Activated naive CD4-positive, alpha-beta T cell treated with anti-CD3 and anti-CD28 coated beads for 36 hours (primary cell): Measurements from ENCODE around the gene CERK. TPM values are rescaled to one million over a fixed set of nuclear protein-coding genes. Genes with fewer than 3 reads are reported as not detected.
A peak's percentile ranks its signal among the peaks of the same experiment; 100 is the strongest.

Experiments used
- CTCF ChIA-PET: fragments of 350-600 bp; sonication (Branson Sonifier 250); formaldehyde crosslinking; loops from one replicate; lab custom pipeline; 2021; ENCODE audit warnings: antibody characterized with exemption; lab: Charles Lee
- DNase-seq: peaks from one replicate; pipeline ENCODE4 v3.0.0-alpha.2; 2020
- H3K27ac Mint-ChIP-seq: one replicate; pipeline ENCODE4 v1.8.0; 2021; ENCODE audit warnings: mild to moderate bottlenecking, mixed read lengths
- H3K27me3 Mint-ChIP-seq: one replicate; pipeline ENCODE4 v1.8.0; 2021; ENCODE audit warnings: low read depth, mixed read lengths
- H3K36me3 Mint-ChIP-seq: one replicate; pipeline ENCODE4 v1.8.0; 2021; ENCODE audit warnings: low read depth, mixed read lengths
- H3K4me1 Mint-ChIP-seq: one replicate; pipeline ENCODE4 v1.8.0; 2021; ENCODE audit warnings: low read depth, mixed read lengths
- H3K4me3 Mint-ChIP-seq: one replicate; pipeline ENCODE4 v1.8.0; 2021; ENCODE audit warnings: mild to moderate bottlenecking, moderate library complexity, mixed read lengths
- H3K9me3 Mint-ChIP-seq: one replicate; pipeline ENCODE4 v1.8.0; 2021; ENCODE audit warnings: mixed read lengths
- intact Hi-C: fragments of 100-400 bp; cut with micrococcal nuclease; formaldehyde crosslinking; loops from one replicate; pipeline ENCODE4 v1.15.1; 2023
- total RNA-seq, 2 experiments: library from RNA; stranded (reverse); gene quantifications; one replicate each; pipeline ENCODE4 v1.2.3, GENCODE V29; 2021

Gene CERK
- total RNA-seq, 2 experiments from 2014 or later: 32.6 to 34.9 TPM

DNA sequence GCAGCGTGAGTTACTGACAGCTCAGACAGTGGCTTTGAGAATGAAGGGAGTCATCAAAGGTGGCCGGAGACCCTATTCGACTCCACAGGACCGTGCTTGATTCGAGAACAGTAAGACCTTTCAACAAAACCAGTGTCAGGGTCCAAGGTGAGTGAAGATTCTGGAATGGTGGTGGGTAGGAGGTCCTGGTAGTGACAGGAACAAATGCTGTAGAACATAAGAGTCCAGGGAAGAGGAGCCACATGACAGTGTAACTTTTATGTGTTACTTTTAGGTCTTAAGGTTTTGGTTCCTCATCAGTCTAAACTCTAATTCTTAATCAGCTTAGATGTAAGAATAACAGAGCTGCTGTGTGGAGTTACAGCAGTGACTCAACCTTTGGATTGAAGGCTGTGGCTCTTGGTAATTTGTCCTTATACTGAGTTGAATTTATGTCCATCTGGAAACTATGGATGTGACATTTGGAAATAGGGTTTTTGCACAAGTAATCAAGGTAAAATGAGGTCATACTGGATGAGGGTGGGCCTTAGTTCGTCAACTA, 26.2 kb upstream of the CERK start:
- H3K4me3 Mint-ChIP-seq: peak overlapping the region; percentile 99
- intact Hi-C loops: loop anchor here (1.0 kb wide), 1 partner anchor 13 kb away; no protein-coding TSS in a partner anchor
- DNase-seq: no peak
- peaks cover 12% of the 10 kb centered on the region for H3K36me3 Mint-ChIP-seq
- H3K9me3 Mint-ChIP-seq: no peaks in the 10 kb centered on the region
- H3K4me1 Mint-ChIP-seq: peaks cover 53% of the 10 kb centered on the region
- H3K27me3 Mint-ChIP-seq: no peaks in the 10 kb centered on the region
- no peak overlapping the region for H3K27ac Mint-ChIP-seq
- CTCF ChIA-PET: interaction anchor here (10.8 kb wide), 1 partner anchor 38 kb away, joined by 214 read pairs; no protein-coding TSS in a partner anchor

DNA sequence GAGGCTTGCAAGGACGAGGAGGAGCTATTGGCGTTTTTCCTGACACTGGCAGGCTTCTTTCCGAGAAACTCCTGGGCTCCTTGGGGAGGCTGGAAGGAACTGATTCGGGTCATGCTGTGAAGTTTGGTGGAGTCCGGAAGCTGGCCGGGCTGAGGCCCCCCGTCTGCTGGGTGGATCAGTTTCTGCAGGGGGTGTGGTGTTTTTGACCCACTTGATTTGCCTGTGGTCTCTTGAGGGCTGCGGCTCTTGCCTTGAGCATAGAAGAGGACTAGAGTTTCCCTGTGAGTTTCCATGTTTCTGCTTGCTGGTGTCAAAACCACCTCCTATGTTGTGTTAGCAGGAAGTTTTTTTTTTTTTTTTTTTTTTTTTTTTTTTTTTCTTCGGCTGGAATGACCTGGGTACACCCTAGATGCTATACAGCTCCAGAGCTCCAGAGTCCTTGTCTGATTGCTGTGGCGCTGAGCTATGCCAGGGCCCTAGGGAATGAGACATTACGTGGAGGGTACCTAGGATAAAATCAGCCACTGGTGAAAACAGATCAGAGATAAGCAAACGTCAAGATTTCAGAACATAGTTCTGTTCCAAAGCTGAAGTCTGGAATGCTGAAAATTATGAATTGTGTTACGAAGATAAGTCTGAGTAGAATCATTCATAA, 25.1 kb upstream of the CERK start:
- no peaks in the 10 kb centered on the region for H3K9me3 Mint-ChIP-seq
- CTCF ChIA-PET: interaction anchor here (0.6 to 10.8 kb wide), 6 partner anchors 10 to 236 kb away, joined by 3 to 214 read pairs (median 4); partner anchors contain the start of gene CERK
- no peaks in the 10 kb centered on the region for H3K27me3 Mint-ChIP-seq
- intact Hi-C loops: no loop called here
- H3K36me3 Mint-ChIP-seq: peaks cover 16% of the 10 kb centered on the region
- peaks cover 59% of the 10 kb centered on the region for H3K4me1 Mint-ChIP-seq
- peak overlapping the region; percentile 98 for H3K27ac Mint-ChIP-seq
- no peak for DNase-seq
- peak overlapping the region; percentile 99 for H3K4me3 Mint-ChIP-seq

GRCh38 chr22:46762238-46763050, 24.4 kb upstream of the CERK start, which contains the start of gene TBC1D22A:
TBC1D22A (plus strand) TSS chr22:46762650; CDS start chr22:46762787, 137 bp downstream.
- peak; percentile 97 for DNase-seq
- Mint-ChIP-seq H3K9me3 (no peaks in the 10 kb centered on the region), H3K27me3 (no peaks in the 10 kb centered on the region), H3K27ac (peak within 1 kb of the TSS; percentile 98), H3K4me3 (peak within 1 kb of the TSS; percentile 99), H3K36me3 (peaks cover 15% of the 10 kb centered on the region), H3K4me1 (peaks cover 53% of the 10 kb centered on the region)
- intact Hi-C loops: loop anchor here (1.0 kb wide), 5 partner anchors 12 to 148 kb away; no protein-coding TSS in a partner anchor
- CTCF ChIA-PET: interaction anchor here (0.6 to 10.8 kb wide), 7 partner anchors 11 to 237 kb away, joined by 3 to 214 read pairs (median 4); partner anchors contain the start of gene CERK

- Mint-ChIP-seq H3K27ac (peak overlapping the region; percentile 98), H3K27me3 (no peaks in the 10 kb centered on the region), H3K4me1 (peaks cover 46% of the 10 kb centered on the region), H3K4me3 (peak overlapping the region; percentile 99), H3K9me3 (peaks cover under 1% of the 10 kb centered on the region), H3K36me3 (peaks cover 14% of the 10 kb centered on the region)
- DNase-seq: no peak
- intact Hi-C loops: loop anchor here (1.0 kb wide), 5 partner anchors 13 to 147 kb away; no protein-coding TSS in a partner anchor
- CTCF ChIA-PET: interaction anchor here (1.0 to 10.8 kb wide), 5 partner anchors 12 to 41 kb away, joined by 4 to 214 read pairs (median 4); partner anchors contain the start of gene CERK
Observed at GRCh38 chr22:46761539-46762237, 23.6 kb upstream of the CERK start.

DNA sequence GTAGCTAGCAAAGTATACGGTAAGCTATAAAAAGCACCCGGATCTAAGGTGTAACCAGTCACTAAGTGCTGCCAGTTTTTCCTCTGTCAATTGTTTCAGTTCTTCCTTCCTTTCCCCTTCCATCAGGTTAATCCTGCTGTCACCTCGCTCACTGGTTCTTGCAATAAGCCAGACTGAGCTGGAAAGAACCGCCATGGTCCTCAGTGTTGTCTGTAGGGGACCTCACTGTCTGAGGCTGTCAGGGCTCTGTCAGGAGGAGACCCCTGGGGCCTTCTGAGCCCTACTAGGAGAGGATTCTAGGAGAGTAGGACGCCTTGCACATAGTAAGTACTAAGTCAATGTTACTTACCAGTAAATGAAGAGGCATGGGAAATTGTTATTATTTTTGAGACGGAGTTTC, 23.0 kb upstream of the CERK start:
- Mint-ChIP-seq H3K36me3 (peaks cover 18% of the 10 kb centered on the region), H3K4me3 (peak overlapping the region; percentile 78), H3K27me3 (no peaks in the 10 kb centered on the region), H3K4me1 (peaks cover 43% of the 10 kb centered on the region), H3K27ac (peak overlapping the region; percentile 78), H3K9me3 (peaks cover 7% of the 10 kb centered on the region)
- intact Hi-C loops: no loop called here
- CTCF ChIA-PET: interaction anchor here (1.1 to 10.8 kb wide), 3 partner anchors 22 to 42 kb away, joined by 4 to 214 read pairs (median 5); no protein-coding TSS in a partner anchor
- DNase-seq: no peak

DNA sequence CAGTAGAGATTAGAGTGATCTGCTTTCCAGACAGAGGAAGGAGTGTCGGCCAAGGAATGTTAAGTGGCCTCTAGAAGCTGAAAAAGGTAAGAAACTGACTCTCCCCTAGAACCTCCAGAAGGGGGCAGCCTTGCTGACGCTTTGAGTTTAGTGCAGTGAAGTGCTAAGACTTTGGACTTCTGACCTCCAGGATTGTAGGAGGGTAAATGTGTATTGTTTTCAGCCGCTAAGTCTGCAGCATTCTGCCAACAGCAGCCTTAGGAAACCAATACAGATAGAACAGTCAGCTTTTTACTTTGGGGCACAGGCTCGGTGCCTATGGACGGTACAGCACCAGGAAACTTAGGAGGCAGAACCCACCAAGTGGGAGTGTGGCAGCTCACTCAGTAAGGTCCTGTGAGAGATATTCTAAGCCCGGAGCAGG, 20.8 kb upstream of the CERK start:
- H3K27ac Mint-ChIP-seq: peak overlapping the region; percentile 16
- intact Hi-C loops: loop anchor here (2.0 kb wide), 1 partner anchor 44 kb away; no protein-coding TSS in a partner anchor
- H3K4me1 Mint-ChIP-seq: peaks cover 33% of the 10 kb centered on the region

GRCh38 chr22:46758121-46758520, 20.1 kb upstream of the CERK start:
- CTCF ChIA-PET: interaction anchor here (0.7 to 10.8 kb wide), 15 partner anchors 9 to 194 kb away, joined by 3 to 214 read pairs (median 7); no protein-coding TSS in a partner anchor
- Mint-ChIP-seq H3K4me3 (no peak overlapping the region), H3K9me3 (peaks cover 8% of the 10 kb centered on the region), H3K27ac (no peak overlapping the region), H3K36me3 (peaks cover 18% of the 10 kb centered on the region), H3K4me1 (peaks cover 28% of the 10 kb centered on the region), H3K27me3 (no peaks in the 10 kb centered on the region)
- intact Hi-C loops: loop anchor here (2.0 kb wide), 1 partner anchor 45 kb away; no protein-coding TSS in a partner anchor
- DNase-seq: no peak

More for the DNA sequence above, 20.8 kb upstream of the CERK start:
- CTCF ChIA-PET: interaction anchor here (0.7 to 10.8 kb wide), 18 partner anchors 9 to 722 kb away, joined by 3 to 214 read pairs (median 6); no protein-coding TSS in a partner anchor
- H3K36me3 Mint-ChIP-seq: peaks cover 18% of the 10 kb centered on the region
- H3K9me3 Mint-ChIP-seq: peaks cover 8% of the 10 kb centered on the region
- H3K4me3 Mint-ChIP-seq: no peak overlapping the region
- no peaks in the 10 kb centered on the region for H3K27me3 Mint-ChIP-seq
- peak; percentile 74 for DNase-seq

- H3K4me1 Mint-ChIP-seq: peaks cover 26% of the 10 kb centered on the region
- no peaks in the 10 kb centered on the region for H3K27me3 Mint-ChIP-seq
- intact Hi-C loops: no loop called here
- no peak for DNase-seq
- H3K4me3 Mint-ChIP-seq: no peak overlapping the region
- CTCF ChIA-PET: interaction anchor here (0.7 to 10.8 kb wide), 5 partner anchors 17 to 46 kb away, joined by 4 to 214 read pairs (median 6); no protein-coding TSS in a partner anchor
- H3K36me3 Mint-ChIP-seq: peaks cover 12% of the 10 kb centered on the region
- H3K9me3 Mint-ChIP-seq: peaks cover 8% of the 10 kb centered on the region
- H3K27ac Mint-ChIP-seq: no peak overlapping the region
Observed at GRCh38 chr22:46757104-46757503, 19.1 kb upstream of the CERK start.

- H3K36me3 Mint-ChIP-seq: peaks cover 9% of the 10 kb centered on the region
Observed at GRCh38 chr22:46756097-46756496, 18.0 kb upstream of the CERK start.

DNA sequence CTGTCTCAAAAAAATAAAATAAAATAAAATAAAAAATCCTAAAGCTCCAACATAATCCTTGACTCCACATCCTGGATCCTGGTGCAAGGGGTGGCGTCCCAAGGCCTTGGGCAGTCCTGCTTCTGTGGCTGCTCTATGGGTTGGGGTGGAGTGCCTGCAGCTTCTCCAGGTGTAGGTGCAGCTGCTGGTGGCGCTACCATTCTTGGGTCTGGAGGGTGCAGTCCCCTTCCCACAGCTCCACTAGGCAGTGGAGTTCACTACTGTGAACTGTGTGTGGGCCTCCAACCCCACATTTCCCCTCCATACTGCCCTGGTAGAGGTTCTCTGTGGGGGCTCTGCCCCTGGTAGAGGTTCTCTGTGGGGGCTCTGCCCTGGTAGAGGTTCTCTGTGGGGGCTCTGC, 17.5 kb upstream of the CERK start:
- Mint-ChIP-seq H3K27ac (no peak overlapping the region), H3K4me3 (no peak overlapping the region), H3K36me3 (peaks cover 9% of the 10 kb centered on the region), H3K9me3 (peaks cover 8% of the 10 kb centered on the region), H3K4me1 (peaks cover 16% of the 10 kb centered on the region), H3K27me3 (no peaks in the 10 kb centered on the region)
- intact Hi-C loops: no loop called here
- CTCF ChIA-PET: interaction anchor here (2.2 to 10.8 kb wide), 2 partner anchors 20 to 47 kb away, joined by 6 to 214 read pairs; no protein-coding TSS in a partner anchor
- no peak for DNase-seq

More at GRCh38 chr22:46756097-46756496, 18.0 kb upstream of the CERK start:
- no peak overlapping the region for H3K4me3 Mint-ChIP-seq
- H3K27ac Mint-ChIP-seq: no peak overlapping the region
- intact Hi-C loops: no loop called here
- no peak for DNase-seq
- H3K4me1 Mint-ChIP-seq: peaks cover 18% of the 10 kb centered on the region
- peaks cover 8% of the 10 kb centered on the region for H3K9me3 Mint-ChIP-seq
- no peaks in the 10 kb centered on the region for H3K27me3 Mint-ChIP-seq
- CTCF ChIA-PET: interaction anchor here (2.2 to 10.8 kb wide), 2 partner anchors 20 to 47 kb away, joined by 6 to 214 read pairs; no protein-coding TSS in a partner anchor

- peaks cover 9% of the 10 kb centered on the region for H3K36me3 Mint-ChIP-seq
- peaks cover 8% of the 10 kb centered on the region for H3K9me3 Mint-ChIP-seq
- H3K27ac Mint-ChIP-seq: no peak overlapping the region
- no peak overlapping the region for H3K4me3 Mint-ChIP-seq
- peaks cover 21% of the 10 kb centered on the region for H3K4me1 Mint-ChIP-seq
- no peak for DNase-seq
- intact Hi-C loops: no loop called here
- CTCF ChIA-PET: interaction anchor here (10.8 kb wide), 1 partner anchor 48 kb away, joined by 214 read pairs; no protein-coding TSS in a partner anchor
- H3K27me3 Mint-ChIP-seq: no peaks in the 10 kb centered on the region
Observed at GRCh38 chr22:46754826-46755225, 16.8 kb upstream of the CERK start.
